Stimulated activated CD4-positive, alpha-beta T cell treated with anti-CD3 and anti-CD28 coated beads, Interleukin-4, amount 100 ng/mL, for 4 hours (primary cell): ENCODE measurements around the gene STRA6.

Experiments
- DNase-seq, 2 experiments: peaks; one replicate each; pipeline ENCODE4 v3.0.0-alpha.2; 2020

The STRA6 gene

DNA sequence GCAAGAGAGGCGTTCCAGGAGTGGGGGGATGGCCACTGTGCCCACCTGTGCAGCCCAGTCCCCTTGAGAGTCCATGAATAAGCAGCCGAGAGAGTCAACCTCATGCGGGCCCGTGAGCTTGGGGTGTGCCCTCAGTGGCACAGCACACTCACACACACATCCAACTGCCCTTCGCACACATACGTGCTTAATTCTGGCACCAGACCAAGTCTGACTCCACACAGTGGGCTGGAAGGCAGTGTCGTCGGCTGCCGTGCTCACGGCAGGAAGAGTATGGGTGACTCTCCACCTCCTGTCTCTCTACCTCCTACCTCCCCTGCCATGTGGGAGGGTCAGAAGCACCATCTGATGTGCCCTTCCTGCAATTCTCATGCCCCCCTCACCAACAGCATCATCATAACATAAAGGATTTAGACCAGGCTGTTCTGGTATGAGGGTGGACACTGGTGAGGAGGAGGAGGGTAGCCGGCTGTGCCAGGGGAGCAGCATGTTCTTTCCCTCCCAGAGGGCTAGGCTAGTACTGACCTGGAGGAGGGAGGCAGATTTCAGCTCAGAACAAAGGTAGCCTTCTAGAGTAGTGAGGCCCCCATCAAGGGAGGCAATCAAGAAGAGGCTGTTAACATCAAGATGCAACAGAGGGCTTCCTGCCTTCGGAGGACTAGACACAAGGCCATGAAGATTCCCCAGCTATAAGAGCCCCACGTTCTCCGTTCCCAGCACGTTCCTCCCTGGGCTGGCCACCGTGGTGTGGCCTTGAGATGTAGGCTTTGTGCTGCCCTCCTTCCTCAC lies 5.3 kb upstream of the STRA6 start:
- no peak for DNase-seq

DNA sequence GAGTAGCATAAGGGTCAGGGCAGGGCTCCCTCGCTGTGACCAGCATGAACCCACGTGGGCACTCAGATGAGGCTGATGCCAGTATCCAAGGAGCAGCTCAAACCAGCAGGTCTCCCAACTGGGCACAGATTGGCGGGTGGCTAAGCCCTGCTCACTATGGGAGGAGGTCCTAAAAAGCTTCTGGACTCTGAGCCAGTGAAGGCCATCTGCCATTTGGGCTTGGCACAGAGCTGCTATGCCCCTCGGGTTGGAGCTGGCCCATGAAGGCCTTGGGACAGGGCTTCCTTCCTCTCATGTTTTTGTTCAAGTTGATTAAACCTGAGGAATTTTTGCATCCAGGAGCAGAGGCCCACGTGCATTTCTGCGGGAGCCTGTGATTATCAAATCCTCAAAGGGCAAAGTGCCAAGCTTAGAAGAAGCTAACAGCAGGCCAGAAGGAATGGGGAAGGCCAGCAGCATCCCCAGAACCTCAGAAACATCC lies 4.3 kb upstream of the STRA6 start:
- DNase-seq = no peak

- no peak for DNase-seq
These were observed 3.0 kb upstream of the STRA6 start for GRCh38 chr15:74205582-74205947.

GRCh38 chr15:74203914-74204431 lies 1.4 kb upstream of the STRA6 start:
- no peak for DNase-seq

DNA sequence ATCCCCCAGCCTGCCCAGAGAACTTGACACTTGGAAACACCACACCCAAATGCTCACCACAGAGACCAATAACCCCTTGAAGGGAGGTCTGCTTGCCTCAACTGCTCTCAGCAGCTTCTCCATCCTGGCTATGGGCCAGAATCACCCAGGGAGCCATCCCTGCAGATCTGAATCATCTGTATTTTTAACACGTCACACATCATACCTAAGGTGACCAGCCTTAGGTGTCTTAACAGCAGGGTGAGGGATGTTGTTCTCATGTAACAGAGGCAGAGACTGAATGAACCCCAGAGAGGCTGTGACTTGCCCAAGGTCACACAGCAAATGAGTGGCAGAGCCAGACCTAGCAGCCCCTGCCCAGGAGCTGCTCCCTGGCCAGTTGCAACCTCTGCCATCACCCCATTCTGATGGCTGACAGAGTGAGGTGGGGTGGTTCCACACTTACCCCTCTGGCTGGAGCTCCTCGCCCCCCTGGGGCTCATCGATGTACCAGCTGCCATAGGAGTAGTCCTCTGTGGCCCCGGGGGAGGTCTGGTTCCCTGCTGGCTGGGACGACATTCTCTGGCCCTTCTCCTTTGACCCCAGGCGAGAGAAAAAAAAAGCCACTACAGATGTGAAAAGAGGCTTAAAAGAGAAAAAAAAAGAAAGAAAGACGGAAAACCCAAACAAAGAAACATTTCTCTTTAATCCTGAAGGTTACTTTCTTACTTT lies 722 bp downstream of the STRA6 start:
- DNase-seq = no peak

DNA sequence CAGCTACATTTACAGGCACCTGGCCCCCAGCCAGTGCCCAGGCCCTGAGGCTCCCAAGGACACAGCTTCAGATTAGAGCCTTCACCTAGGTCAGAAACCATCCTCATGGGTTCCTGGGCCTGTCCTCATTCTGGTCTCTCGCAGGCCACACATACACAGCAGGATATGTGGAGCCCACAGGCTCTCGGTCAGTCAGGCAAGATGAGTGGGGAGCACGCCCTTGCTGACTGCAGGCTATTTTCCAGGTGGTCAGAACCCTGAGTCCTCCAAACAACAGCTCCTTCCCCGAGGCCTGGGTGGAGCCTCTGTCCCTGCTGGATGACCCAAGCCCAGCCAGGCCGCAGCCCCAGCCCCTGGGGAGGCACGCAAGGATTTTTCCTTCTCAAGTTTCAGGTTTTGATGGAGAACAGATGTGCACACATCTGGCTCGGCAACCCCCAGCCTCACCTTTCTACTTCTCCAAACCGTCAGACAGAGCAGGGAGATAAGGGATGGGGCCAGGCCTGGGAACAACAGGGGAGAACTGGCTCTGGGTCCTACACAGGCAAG lies 1.6 kb downstream of the STRA6 start:
- no peak for DNase-seq

DNA sequence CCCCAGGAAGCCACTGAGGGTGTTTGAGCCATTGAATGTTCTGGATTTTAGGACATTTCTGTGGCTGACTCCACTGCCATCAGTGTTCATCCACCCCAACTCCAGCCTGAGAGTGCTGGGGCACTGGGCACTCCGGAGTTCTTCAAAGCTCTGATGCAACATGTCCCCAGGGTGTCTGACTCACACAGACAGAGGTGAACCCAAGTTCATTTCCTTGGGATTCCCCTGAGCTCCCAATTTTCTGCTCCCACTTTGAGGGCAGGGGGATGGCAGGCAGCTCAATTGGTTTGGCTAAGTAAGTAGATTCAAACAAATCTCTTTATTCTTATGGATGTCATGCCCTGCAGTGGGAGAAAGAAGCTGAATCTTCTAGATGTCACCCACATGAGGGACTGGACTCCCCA lies 2.2 kb downstream of the STRA6 start:
- DNase-seq = no peak

- DNase-seq = no peak
These were observed 3.3 kb downstream of the STRA6 start for GRCh38 chr15:74199297-74199652.

DNA sequence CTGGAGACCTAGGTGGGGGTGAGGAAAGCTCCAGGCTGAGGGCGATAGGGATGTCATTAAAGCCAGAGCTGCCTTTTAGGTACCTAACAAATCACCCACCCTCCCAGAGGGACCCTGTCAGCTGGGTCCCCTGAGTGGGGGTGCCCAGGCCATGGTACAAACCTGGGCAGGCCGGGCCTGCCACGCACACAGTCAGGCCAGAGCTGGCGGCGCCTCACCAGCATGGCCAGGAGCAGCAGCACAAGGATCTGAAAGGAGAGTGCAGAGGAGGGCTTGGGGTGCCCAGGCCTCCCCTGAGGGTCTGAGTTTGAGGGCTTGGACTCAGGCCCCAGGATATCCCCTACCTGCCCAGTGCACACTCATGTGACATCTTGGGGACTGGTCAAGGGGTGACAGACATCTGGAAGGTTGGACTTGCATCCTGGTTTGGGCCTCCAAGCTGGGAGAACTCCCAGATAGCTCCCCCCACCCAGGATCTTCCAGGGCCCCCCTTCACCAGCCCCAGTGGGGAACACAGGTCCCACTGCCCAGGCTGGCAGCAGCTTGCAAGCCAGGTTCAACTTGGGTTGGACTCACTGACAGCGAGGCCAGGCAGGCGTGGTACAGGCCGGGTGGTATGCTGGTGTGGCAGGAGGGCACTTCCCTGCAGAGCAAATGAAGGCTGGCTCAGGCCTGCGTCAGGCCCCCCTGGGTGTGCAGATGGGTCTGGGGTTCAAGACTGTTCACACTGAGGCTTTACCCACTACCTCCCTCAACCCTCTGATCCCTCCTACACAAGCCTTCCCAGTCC lies 5.2 kb downstream of the STRA6 start:
- no peak for DNase-seq

DNA sequence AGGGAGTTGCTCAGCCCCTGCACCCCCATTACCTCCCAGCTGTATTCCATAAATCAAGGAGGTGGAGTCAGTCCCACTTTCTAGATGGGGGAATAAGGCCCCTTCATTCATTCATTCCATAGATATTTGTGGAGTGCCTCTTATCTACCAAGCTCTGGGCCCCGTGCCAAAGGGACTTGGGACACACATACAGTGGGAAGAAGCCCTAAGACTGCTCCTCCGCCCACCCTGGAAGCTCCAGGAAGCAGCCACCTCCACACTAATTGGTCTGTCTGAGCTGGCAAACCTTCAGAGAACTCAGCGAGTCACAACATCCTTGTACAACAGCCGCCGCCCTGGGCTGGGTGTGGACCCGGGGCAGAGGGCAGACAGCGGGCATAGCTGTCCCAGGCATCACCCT lies 6.4 kb downstream of the STRA6 start:
- no peak for DNase-seq

GRCh38 chr15:74194572-74195559 lies 7.7 kb downstream of the STRA6 start:
- DNase-seq = no peak

- no peak for DNase-seq
These were observed 8.7 kb downstream of the STRA6 start for GRCh38 chr15:74193905-74194304.

GRCh38 chr15:74193299-74193718 lies 9.3 kb downstream of the STRA6 start:
- no peak for DNase-seq

- no peak for DNase-seq
These were observed 9.8 kb downstream of the STRA6 start for GRCh38 chr15:74192751-74193150.

DNA sequence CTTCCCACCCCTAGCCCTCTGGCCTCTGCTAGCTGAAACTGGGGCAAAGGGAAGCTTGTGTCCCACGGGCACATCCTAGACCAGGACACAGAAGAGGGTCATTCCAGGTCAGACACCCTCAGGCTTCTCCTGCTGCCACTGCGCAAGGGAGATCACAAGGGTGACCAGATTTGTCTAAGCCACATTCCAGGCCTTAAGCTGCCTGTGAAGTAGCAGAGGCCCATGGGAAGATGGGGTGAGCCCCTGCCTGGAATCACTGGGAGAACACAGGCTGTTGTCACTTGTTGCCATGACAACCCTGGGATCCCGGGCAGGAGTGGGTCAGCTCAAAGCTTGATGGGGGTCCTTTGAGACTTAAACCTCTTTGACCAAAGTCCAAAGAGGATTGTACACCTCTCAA lies 10.8 kb downstream of the STRA6 start:
- DNase-seq = no peak

DNA sequence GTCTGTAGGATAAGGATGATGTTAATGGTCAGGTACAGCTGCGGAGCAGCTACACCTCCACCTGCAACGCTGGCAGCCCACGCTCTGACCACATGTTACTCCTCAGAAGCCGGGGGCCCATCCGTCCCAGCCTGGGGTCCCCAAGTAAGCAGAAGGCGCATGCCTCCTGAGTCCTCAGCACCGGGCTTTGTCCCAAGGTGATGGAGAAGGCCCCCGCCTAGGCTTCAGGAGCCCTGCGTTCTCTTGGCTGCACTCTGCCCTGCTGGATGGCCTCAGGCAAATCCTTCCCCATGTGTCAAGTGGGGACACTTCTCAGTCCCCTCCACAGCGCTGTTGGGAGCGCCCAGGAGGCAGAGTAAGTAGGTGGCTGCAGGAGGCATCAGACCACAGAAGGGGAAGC lies 14.4 kb downstream of the STRA6 start:
- DNase-seq = no peak

- DNase-seq = no peak
These were observed 16.8 kb downstream of the STRA6 start for GRCh38 chr15:74185710-74186348.

GRCh38 chr15:74184582-74185091 lies 17.9 kb downstream of the STRA6 start:
- no peak for DNase-seq

DNA sequence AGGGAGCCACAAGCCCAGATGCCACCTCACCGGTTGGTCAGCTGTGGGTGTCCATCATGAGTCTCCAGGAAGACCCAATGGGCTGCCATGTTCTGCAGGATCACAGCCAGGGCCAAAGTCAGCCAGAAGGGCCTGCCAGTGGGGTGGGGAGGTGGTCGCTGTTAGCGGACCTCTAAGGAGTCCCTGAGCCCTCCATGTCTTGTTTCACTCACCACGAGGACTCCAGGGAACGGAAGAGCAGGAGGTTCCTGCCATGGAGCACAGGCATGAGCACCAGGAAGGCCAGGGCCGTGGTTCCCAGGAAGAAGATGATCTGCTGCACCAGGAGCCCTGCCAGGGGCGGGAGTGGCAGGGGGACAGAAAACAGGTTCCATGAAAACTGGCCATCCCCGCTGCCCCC lies 20.5 kb downstream of the STRA6 start:
- no peak for DNase-seq

DNA sequence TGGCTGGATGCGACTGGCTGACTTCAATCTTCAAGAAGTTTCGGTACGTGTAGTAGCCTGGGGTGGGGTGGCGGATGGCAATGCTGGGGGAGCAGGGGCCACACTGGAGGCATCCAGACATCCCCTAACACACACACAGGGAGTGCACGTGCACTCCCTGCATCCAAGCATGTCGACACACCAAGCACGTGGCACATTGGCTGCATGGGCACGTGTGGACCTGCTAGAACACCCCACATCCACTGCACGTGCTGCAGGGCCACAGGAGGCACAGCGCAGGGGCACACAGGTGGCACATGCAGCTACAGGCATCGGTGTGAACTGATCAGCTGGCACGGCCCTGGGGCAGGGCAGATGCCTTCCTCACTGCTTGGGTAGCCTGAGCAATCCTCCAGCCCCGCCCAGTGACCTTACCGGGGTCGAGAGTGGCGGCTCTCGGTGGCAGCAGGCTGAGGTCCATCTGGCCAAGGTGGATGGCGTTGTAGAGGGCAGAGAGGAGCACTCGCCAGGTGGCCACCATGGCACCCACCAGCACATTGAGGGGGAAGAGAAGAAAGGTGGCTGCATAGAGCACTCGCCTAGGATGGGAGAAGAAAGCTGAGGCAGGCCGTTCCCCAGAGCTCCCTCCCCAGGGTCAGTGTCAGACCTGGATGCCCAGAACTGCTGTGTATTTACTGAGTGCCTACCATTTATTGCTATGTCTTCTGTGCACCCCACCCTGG lies 21.5 kb downstream of the STRA6 start:
- DNase-seq = no peak
